ENCODE measurements around the gene SPTBN5.

The SPTBN5 gene

GRCh38 chr15:41856716-41857115, 37.1 kb downstream of the SPTBN5 start:
- no peak for DNase-seq (ENCODE audit: low read depth in 2 of 2)
- no peak overlapping the region for H3K4me3 ChIP-seq (replicated peaks in 1 of 2; ENCODE audit: low read depth in 2 of 2, low read length in 2 of 2)
- TF ChIP-seq CTCF (IDR thresholded peaks at IDR 0.05; ENCODE audit: low read depth, low read length): no peak

- DNase-seq (ENCODE audit: low read depth in 2 of 2): no peak
- TF ChIP-seq CTCF (IDR thresholded peaks at IDR 0.05; ENCODE audit: low read depth, low read length): no peak
- no peak overlapping the region for H3K4me3 ChIP-seq (replicated peaks in 1 of 2; ENCODE audit: low read depth in 2 of 2, low read length in 2 of 2)
Measured at GRCh38 chr15:41856262-41856661, 37.6 kb downstream of the SPTBN5 start.

GRCh38 chr15:41855261-41855961, 38.4 kb downstream of the SPTBN5 start:
- no peak for DNase-seq (ENCODE audit: low read depth in 2 of 2)
- H3K4me3 ChIP-seq (replicated peaks in 1 of 2; ENCODE audit: low read depth in 2 of 2, low read length in 2 of 2): no peak overlapping the region
- no peak for TF ChIP-seq CTCF (IDR thresholded peaks at IDR 0.05; ENCODE audit: low read depth, low read length)

GRCh38 chr15:41854443-41854842, 39.4 kb downstream of the SPTBN5 start:
- no peak for TF ChIP-seq CTCF (IDR thresholded peaks at IDR 0.05; ENCODE audit: low read depth, low read length)
- no peak overlapping the region for H3K4me3 ChIP-seq (replicated peaks in 1 of 2; ENCODE audit: low read depth in 2 of 2, low read length in 2 of 2)
- no peak for DNase-seq (ENCODE audit: low read depth in 2 of 2)

- no peak for DNase-seq (ENCODE audit: low read depth in 2 of 2)
- TF ChIP-seq CTCF (IDR thresholded peaks at IDR 0.05; ENCODE audit: low read depth, low read length): no peak
- H3K4me3 ChIP-seq (replicated peaks in 1 of 2; ENCODE audit: low read depth in 2 of 2, low read length in 2 of 2): no peak overlapping the region
Measured at GRCh38 chr15:41853831-41854230, 40.0 kb downstream of the SPTBN5 start.

- no peak for TF ChIP-seq CTCF (IDR thresholded peaks at IDR 0.05; ENCODE audit: low read depth, low read length)
- H3K4me3 ChIP-seq (replicated peaks in 1 of 2; ENCODE audit: low read depth in 2 of 2, low read length in 2 of 2): no peak overlapping the region
- DNase-seq (ENCODE audit: low read depth in 2 of 2): no peak
Measured at GRCh38 chr15:41852736-41853590, 40.9 kb downstream of the SPTBN5 start.
